GM19372 (cell line): ENCODE results near the gene ZFP3.
"Not testable (repeated sequence)": the region's sequence is repeated elsewhere in the genome, so short reads cannot be mapped to it uniquely, and the experiment has no call there.

Source experiments
- ATAC-seq: cut with Tn5 transposase; IDR thresholded peaks from one replicate; pipeline ENCODE4 v1.9.1; 2021; ENCODE audit warnings: mild to moderate bottlenecking, low read depth, moderate library complexity; ENCODE audit not compliant: unreplicated experiment

ZFP3 gene

GRCh38 chr17:5123343-5124124 lies 45.3 kb downstream of the ZFP3 start:
- no peak for ATAC-seq

DNA sequence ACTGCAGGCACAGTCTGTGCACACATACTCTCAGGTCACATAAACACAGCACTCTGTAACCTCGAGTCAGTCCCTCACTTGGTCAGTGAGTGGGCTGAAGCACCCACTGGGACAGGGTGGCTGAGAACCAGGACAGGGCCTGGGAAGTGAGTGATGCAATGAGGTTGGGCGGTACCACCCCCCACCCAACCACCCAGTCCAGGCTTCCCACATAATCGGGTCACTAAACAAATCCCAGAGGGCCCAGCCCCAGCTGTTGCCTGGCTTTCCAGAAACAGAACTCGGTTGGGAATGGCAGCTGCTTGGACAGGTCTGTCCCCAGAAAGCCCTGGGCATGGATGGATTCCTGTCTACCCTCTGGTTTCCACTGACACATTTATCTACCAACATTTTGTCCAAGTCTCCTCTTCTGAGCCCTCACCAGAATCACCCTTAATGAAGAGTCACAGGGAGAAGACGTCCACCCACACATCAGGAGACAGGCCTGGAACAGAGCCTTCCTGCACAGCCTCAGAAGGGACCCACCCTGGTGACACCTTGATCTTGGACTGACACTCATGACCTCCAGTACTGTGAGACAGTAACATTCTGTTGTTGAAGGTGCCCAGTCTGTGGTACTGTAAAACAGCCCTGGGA lies 46.0 kb downstream of the ZFP3 start:
- ATAC-seq: not testable (repeated sequence)

DNA sequence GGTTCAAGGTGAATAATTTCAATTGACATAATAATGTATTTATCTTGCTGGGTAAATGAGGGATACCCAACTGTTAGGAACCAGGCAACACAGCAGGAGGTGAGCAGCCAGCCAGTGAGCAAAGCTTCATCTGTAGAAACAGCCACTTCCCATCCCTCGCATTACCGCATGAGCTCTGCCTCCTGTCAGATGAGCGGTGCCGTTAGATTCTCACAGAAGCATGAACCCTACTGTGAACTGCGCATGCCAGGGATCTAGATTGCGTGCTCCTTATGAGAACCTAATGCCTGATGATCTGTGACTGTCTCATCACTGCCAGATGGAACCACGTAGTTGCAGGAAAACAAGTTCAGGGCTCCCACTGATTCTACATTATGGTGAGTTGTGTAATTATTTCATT lies 46.6 kb downstream of the ZFP3 start:
- ATAC-seq: not testable (repeated sequence)

DNA sequence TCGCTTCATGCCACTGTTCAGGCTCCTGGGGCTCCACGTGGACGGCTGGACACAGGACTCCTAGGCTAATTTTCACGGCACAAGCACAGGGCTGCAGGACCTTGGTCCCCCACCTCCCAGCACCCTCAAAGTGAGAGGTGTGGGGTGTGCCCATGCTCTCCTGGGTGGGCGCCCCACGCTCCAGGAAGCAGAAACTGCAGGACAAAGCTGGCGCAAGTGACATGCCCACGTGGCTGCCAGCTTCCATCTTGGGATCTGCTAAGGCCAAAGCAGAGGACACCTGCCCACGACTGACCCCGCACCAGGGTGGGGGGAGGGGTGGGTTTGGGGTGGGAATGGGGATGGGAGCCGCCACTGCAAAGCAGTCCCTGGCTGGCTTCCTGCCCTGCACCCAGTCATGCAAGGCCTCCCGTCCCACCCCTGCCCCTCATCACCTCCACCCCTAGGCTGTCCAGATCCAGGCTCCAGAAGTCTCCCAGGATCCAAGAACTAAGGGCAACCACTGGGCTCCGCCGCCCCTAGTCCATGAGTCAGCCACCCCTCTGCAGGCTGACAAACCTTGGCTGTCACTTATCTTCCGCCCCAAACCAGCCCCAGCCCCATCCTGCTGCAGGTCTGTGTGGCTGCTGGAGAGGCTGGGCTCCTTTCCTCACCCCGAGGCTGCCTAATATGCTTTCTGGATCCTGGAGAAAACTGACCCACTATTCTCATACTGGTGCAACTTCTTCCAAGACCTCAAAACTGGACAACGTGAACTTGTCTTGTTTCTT lies 48.6 kb downstream of the ZFP3 start:
- ATAC-seq: no peak

DNA sequence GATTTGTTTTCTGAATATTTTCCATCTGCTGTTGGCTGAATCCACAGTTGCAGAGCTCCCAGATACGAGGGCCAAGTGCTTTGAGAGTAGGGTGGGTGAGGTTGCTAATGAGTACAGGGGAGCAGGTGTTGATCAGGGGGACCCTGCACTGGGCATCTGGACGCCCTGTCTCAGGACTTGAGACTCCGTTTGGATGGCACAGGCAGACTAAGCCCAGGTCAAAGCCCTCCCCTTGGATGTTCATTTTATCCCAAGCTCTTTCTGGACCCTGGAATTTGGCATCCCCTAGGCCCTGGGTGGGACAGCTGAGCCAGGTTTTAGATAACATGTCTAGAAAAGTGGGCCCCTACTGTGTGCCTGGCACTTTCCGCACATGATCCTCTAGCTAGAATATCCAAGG lies 49.6 kb downstream of the ZFP3 start:
- ATAC-seq: no peak

DNA sequence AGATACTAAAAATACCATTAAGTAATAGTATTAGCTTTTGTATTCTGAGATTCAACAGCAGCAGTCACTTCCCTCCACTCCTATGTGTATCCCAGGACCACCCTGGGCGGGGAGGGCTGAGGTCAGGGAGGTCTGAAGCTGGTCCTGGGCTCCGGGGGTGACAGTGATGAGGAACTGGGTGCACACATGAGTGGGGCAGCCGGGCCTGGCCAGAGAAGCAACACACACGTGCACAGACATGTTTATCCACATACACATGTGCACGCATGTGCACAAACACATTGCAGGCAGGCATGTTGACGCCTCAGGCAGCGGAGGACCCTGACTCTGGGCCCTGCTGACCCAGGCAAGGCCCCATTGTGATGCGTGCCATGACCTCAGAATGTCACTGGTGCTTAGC lies 50.1 kb downstream of the ZFP3 start:
- not testable (repeated sequence) for ATAC-seq

- ATAC-seq: no peak
Measured at GRCh38 chr17:5128905-5129535, 50.8 kb downstream of the ZFP3 start.

DNA sequence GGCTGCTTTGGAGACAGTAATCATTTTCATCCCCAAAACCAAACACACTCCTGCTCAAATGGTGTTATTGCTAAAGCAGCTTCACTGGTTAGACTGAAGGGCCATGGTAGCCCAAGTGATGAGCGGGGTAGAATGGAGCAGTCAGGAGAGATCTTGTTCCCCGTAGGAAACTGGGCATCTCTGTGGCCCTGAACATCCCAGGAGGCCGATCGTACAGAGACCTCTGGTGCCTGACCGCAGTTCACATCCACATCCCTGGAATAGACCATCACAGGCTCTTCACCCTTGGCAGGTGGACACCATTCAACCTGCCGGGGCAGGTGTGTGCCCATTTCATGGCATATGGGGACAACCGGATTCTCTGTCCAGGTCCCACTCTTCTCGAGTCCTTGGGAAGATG lies 51.5 kb downstream of the ZFP3 start:
- ATAC-seq: not testable (repeated sequence)

- not testable (repeated sequence) for ATAC-seq
Measured at GRCh38 chr17:5130261-5130660, 52.0 kb downstream of the ZFP3 start.

DNA sequence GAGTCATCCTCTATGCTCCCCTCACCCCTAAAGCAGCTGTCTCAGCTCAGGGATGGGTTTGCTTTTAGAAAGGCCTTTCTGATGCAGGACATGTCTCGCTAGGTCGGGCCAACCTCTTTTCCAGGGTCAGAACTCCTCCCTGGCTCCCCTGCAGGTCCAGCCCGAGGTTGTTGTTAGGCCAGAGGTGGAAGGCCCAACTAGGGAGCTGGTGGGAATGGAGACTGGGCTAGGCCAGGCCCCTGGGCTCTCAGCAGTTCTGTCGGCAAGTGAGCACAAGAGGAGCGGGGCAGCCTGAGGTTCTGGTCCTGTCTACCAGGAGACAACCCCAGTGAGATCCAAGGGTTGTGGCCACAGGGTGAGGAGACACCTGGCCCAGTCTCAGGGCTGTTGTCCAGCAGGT lies 52.4 kb downstream of the ZFP3 start:
- ATAC-seq: not testable (repeated sequence)

DNA sequence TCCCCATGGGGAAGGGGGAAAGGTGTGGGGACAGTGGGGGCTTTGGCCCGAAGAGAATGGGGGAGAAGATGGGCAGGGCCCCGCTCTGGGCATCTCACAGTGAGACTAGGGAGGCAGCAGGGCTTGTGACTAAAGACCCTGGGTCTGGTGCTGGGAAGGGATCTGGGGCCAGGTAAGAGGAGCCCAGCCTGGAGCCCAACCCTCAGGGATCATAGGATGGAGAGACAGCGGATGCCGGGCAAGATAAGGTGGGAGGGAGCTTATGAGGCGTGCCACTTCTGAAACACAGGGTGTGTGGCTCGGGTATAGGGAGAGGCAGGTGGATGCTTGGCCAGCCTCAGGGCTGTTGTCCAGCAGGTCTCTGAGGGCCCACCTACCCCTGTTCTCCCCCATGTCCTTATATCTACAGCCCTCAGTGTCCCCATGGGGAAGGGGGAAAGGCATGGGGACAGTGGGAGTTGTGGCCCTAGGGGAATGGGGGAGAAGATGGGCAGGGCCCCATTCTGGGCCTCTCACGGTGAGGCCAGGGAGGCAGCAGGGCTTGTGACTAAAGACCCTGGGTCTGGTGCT lies 53.0 kb downstream of the ZFP3 start:
- ATAC-seq: no peak

DNA sequence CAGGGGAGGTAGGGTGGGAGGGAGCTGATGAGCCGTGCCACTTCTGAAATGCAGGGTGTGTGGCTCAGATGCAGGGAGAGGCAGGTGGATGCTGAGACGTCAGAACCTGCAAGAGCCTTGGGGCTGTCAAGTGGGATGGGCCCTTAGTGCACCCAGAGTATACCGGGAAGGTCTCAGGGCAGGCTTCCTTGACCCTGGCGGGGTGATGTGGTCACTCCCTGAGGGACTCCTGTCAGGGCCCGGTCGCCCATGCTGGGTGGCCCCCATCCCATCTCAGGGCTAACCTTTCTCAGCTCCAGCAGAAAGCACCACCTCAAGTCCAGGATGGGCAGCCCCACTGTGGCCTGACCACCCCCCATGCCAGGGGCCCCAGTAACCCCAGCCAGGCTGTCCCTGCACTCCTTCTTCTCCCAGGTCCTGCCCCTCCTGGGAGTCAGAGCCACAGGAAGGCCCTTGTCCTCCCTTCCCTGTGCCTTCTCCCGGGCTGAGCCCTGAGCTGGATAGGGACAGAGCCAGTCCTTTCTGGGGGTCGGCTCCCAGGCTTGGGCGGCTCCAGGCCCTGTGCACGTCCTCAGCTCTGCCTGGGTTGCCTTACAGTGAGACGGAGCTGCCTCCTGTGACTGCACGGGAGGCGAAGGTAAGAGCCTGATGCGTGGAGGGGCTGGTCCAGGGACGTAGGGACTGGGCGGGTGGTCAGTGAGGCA lies 53.7 kb downstream of the ZFP3 start:
- ATAC-seq: not testable (repeated sequence)

DNA sequence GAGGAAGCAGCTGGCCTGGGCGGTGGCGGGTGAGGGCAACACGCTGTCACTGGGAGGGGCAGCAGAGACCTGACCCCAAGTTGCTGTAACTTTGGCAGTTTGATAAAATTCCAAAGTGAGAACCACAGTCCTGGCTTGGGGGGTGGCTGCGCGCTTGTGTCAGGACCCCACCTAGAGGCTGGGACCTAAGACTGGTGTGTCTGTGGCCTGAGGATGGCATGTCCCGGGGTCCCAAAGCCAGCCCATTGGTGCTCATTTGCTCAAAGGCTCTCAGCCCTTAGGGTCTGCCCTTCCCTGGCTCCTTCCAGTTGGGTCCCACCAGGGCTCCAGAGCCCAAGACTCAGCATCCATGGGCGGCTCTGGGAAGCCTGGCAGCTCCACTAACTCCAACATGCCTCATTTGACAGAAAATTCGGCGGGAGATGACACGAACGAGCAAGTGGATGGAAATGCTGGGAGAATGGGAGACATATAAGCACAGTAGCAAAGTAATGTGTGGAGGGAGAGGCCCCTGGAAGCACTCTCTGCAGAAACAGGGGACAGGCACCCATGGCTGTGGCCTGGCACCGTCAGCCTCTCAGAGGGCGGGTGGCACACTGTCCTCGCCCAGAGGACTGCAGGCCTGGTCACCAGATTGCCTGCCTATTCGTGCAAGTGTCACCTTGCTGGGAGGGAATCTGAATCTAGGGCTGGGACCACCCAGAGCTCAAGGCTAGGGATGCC lies 54.4 kb downstream of the ZFP3 start:
- not testable (repeated sequence) for ATAC-seq

DNA sequence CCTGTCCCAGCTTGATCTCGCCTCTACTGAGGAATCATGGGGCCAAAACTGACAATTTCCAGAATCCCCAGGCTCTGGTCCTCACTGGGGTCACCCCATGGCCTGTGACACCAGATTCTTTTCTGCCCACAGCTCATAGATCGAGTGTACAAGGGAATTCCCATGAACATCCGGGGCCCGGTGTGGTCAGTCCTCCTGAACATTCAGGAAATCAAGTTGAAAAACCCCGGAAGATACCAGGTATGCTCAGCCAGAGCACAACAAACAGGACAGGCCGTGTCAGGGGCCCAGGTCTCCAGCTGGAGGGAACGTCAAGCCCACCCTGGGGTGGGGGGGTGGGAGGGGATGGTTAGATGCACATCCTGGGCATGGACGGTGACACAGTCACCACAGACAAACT lies 55.0 kb downstream of the ZFP3 start:
- no peak for ATAC-seq

DNA sequence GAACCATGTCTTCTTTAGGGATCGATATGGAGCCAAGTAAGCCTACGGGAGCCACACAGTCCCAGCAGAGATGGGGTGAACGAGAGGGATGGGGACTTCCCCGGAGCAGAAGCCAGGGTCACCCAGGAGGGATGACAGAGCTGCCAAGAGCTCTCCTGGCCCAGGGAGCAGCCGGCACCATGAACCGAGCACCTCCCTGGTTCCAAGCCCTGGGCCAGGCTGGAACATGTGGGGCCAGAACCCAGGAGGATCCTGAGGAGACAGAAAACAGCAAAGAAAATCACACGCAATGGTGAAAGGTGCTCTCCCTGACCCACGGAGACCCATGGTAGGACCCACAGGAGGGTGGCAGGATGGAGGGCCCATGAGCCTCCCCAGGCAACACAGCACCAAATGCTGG lies 55.7 kb downstream of the ZFP3 start:
- not testable (repeated sequence) for ATAC-seq

GRCh38 chr17:5134571-5134970 lies 56.3 kb downstream of the ZFP3 start:
- ATAC-seq: not testable (repeated sequence)

GRCh38 chr17:5135131-5135712 lies 57.0 kb downstream of the ZFP3 start:
- ATAC-seq: not testable (repeated sequence)

GRCh38 chr17:5135726-5136579 lies 57.7 kb downstream of the ZFP3 start:
- no peak for ATAC-seq
